MCF 10A (cell line): ENCODE data around the gene PSME3. TPM values are rescaled to one million over a fixed set of nuclear protein-coding genes. Genes with fewer than 3 reads are reported as not detected.
A peak's percentile ranks its signal among the peaks of the same experiment; 100 is the strongest.

Source experiments
- Bru-seq: library from RNA; stranded (reverse); fragments of 400-500 nt; gene quantifications from one replicate; lab custom pipeline; 2021; lab: Mats Ljungman, UMichigan
- BruChase-seq, 2 experiments: library from RNA; stranded (reverse); fragments of 400-500 nt; gene quantifications; one replicate each; lab custom pipeline; 2021; lab: Mats Ljungman, UMichigan
- BruUV-seq: library from RNA; stranded (reverse); fragments of 400-500 nt; replicated peaks from 2 replicates; lab custom pipeline; 2021; lab: Mats Ljungman, UMichigan
- CTCF ChIA-PET: fragments of 300-600 bp; sonication (Branson Sonifier 250); formaldehyde crosslinking; extraction: SDS; loops from one replicate; lab custom pipeline; 2021; ENCODE audit warnings: antibody characterized with exemption, inconsistent platforms; lab: Yijun Ruan, JAX
- POLR2A ChIA-PET: fragments of 300-600, 350-650 bp; sonication (Branson Sonifier 250); formaldehyde crosslinking; extraction: SDS; loops from one replicate; lab custom pipeline; 2020; ENCODE audit warnings: antibody characterized with exemption, inconsistent platforms; lab: Yijun Ruan, JAX
- DNase-seq: peaks from one replicate; pipeline ENCODE4 v3.0.0-alpha.2; 2018; ENCODE audit not compliant: unreplicated experiment
- H3K27ac Mint-ChIP-seq: one replicate; pipeline ENCODE4 v1.8.0; 2022; ENCODE audit warnings: mild to moderate bottlenecking, low read depth, mixed read lengths; ENCODE audit not compliant: unreplicated experiment
- H3K27me3 Mint-ChIP-seq: one replicate; pipeline ENCODE4 v1.8.0; 2022; ENCODE audit warnings: mixed read lengths; ENCODE audit not compliant: insufficient read depth, unreplicated experiment
- H3K36me3 Mint-ChIP-seq: one replicate; pipeline ENCODE4 v1.8.0; 2022; ENCODE audit warnings: mild to moderate bottlenecking, moderate library complexity, mixed read lengths; ENCODE audit not compliant: insufficient read depth, unreplicated experiment
- H3K4me1 Mint-ChIP-seq: one replicate; pipeline ENCODE4 v1.8.0; 2022; ENCODE audit warnings: mixed read lengths; ENCODE audit not compliant: insufficient read depth, unreplicated experiment
- H3K4me3 Mint-ChIP-seq: one replicate; pipeline ENCODE4 v1.8.0; 2022; ENCODE audit warnings: mild to moderate bottlenecking, moderate library complexity, mixed read lengths; ENCODE audit not compliant: unreplicated experiment
- H3K9me3 Mint-ChIP-seq: one replicate; pipeline ENCODE4 v1.8.0; 2022; ENCODE audit warnings: mixed read lengths; ENCODE audit not compliant: unreplicated experiment
- CTCF ChIP-seq: fragments of 200-600 bp; IDR thresholded peaks from one replicate; pipeline ENCODE4 v1.8.0; 2022; ENCODE audit warnings: antibody characterized with exemption, mild to moderate bottlenecking; ENCODE audit not compliant: unreplicated experiment
- intact Hi-C: fragments of 100-400 bp; cut with micrococcal nuclease; formaldehyde crosslinking; loops from 2 replicates; pipeline ENCODE4 v1.14.1; 2022
- long read RNA-seq: library from polyadenylated mRNA; stranded (forward); transcript quantifications from one replicate; pipeline ENCODE4 v2.0.0, GENCODE V29; 2022
- total RNA-seq: library from RNA; stranded (reverse); gene quantifications from 2 replicates; pipeline ENCODE4 v1.2.3, GENCODE V29; 2022

PSME3 gene
- 220 and 232 TPM in 2 replicates for total RNA-seq
- Bru-seq, nascent RNA: percentile 80 among the genes with signal in this experiment
- percentile 97 among the genes with signal in this experiment for BruChase-seq, experiment 1, labeled RNA remaining after a 6-hour chase
- percentile 92 among the genes with signal in this experiment for BruChase-seq, experiment 2, labeled RNA remaining after a 2-hour chase
- long read RNA-seq, transcript PSME3-210 (11 exons, 998 nt): major isoform, 449 of 501 reads
- long read RNA-seq, partial matches to known transcripts: 6 of 501 reads
- long read RNA-seq, other reads (novel, unspliced or antisense): 42 of 501 reads

GRCh38 chr17:42832934-42833766 lies at the start of gene PSME3:
PSME3 (plus strand) TSS chr17:42833397; CDS start chr17:42833632, 235 bp downstream.
- CTCF ChIA-PET: interaction anchor here (0.6 to 3.8 kb wide), 9 partner anchors 9 to 529 kb away, joined by 3 to 18 read pairs (median 4); partner anchors contain the start of gene BECN1
- H3K27me3 Mint-ChIP-seq: no peaks in the 10 kb centered on the region

GRCh38 chr17:42783791-42784138 lies 49.4 kb upstream of the PSME3 start:
- no peaks in the 10 kb centered on the region for H3K27me3 Mint-ChIP-seq
- no peak overlapping the region for H3K4me3 Mint-ChIP-seq
- ChIA-PET CTCF (no interaction called here), POLR2A (interaction anchor here (2.5 kb wide), 1 partner anchor 10 kb away, joined by 15 read pairs; the partner anchor contains the start of gene VPS25)
- intact Hi-C loops: no loop called here
- H3K36me3 Mint-ChIP-seq: peaks cover 10% of the 10 kb centered on the region
- H3K27ac Mint-ChIP-seq: peak overlapping the region; percentile 1
- peaks cover 11% of the 10 kb centered on the region for H3K4me1 Mint-ChIP-seq
- no TSS peak for BruUV-seq
- TF ChIP-seq CTCF: no peak
- no peak for DNase-seq
- H3K9me3 Mint-ChIP-seq: no peaks in the 10 kb centered on the region

More at GRCh38 chr17:42832934-42833766, at the start of gene PSME3:
- POLR2A ChIA-PET: interaction anchor here (0.5 to 5.5 kb wide), 34 partner anchors 9 to 1176 kb away, joined by 3 to 128 read pairs (median 3); partner anchors contain the start of genes BECN1, BRCA1, CNTD1 and COA3
- TSS peak; percentile 75 for BruUV-seq
- Mint-ChIP-seq H3K4me1 (peaks cover 25% of the 10 kb centered on the region), H3K27ac (peak within 1 kb of the TSS; percentile 99), H3K36me3 (peaks cover 33% of the 10 kb centered on the region), H3K9me3 (no peaks in the 10 kb centered on the region), H3K4me3 (peak within 1 kb of the TSS; percentile 96)
- peak; percentile 87 for DNase-seq
- intact Hi-C loops: no loop called here
- TF ChIP-seq CTCF: no peak

GRCh38 chr17:42784409-42784808 lies 48.8 kb upstream of the PSME3 start:
- Mint-ChIP-seq H3K27ac (no peak overlapping the region), H3K9me3 (no peaks in the 10 kb centered on the region), H3K4me3 (no peak overlapping the region), H3K4me1 (peaks cover 11% of the 10 kb centered on the region), H3K27me3 (no peaks in the 10 kb centered on the region), H3K36me3 (peaks cover 6% of the 10 kb centered on the region)
- no peak for DNase-seq
- no peak for TF ChIP-seq CTCF
- intact Hi-C loops: no loop called here
- ChIA-PET POLR2A (interaction anchor here (2.6 kb wide), 1 partner anchor 11 kb away, joined by 24 read pairs; the partner anchor contains the start of gene VPS25), CTCF (no interaction called here)
- BruUV-seq: no TSS peak
